PFSK-1 (cell line): Measurements from ENCODE around the gene SPOCD1.

ENCODE experiments used
- FOXP2 ChIP-seq: optimal IDR thresholded peaks from 2 replicates; pipeline ENCODE3; 2011; ENCODE audit warnings: borderline replicate concordance, control low read depth, inconsistent platforms; ENCODE audit not compliant: insufficient read depth; ENCODE audit errors: extremely low read length, extremely low read depth
- POLR2AphosphoS5 ChIP-seq: IDR thresholded peaks from 2 replicates; pipeline ENCODE4 v1.6.1; 2012; ENCODE audit warnings: low read depth, mild to moderate bottlenecking, control low read depth, low read length, moderate library complexity
- SIN3A ChIP-seq: IDR thresholded peaks from 2 replicates; pipeline ENCODE4 v1.6.1; 2012; ENCODE audit warnings: mild to moderate bottlenecking, low read length, moderate library complexity, borderline replicate concordance; ENCODE audit not compliant: insufficient read depth
- TAF1 ChIP-seq: IDR thresholded peaks from 2 replicates; pipeline ENCODE4 v1.6.1; 2012; ENCODE audit warnings: low read length, control low read depth, borderline replicate concordance; ENCODE audit not compliant: insufficient read depth
- TF ChIP-seq, protein P1 (sequence below), 2 experiments: IDR thresholded peaks; 2 replicates each; pipeline versions ENCODE4 v1.6.1 to v1.8.0; 2011 to 2012; ENCODE audit warnings: low read depth in 2 of 2, low read length in 2 of 2, control low read depth in 1 of 2, inconsistent platforms in 1 of 2, mild to moderate bottlenecking in 1 of 2, moderate library complexity in 1 of 2; ENCODE audit not compliant: insufficient read depth in 1 of 2

DNA sequence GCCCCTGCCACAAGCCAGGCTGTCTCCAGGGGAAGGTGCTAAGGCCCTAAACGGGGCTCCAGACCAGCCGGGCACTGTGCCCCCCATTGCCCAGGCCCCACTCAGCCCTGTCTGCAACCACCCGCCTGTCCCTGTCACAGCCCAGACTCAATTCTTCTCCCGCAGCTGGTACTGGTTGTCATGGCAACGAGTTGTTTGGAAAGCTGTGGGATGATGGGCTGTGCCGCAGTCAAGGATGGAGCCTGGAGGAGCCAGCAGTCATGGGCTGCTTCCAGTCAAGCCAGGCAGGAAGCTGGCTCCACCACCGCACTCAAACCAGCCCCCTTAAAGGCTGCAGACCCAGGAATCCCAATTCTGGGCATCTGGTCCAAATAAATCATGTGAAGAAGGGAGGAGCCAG, 4.2 kb downstream of the SPOCD1 start:
- no peak for TF ChIP-seq POLR2AphosphoS5
- no peak for TF ChIP-seq SIN3A
- TF ChIP-seq TAF1: no peak
- TF ChIP-seq, protein P1, sequence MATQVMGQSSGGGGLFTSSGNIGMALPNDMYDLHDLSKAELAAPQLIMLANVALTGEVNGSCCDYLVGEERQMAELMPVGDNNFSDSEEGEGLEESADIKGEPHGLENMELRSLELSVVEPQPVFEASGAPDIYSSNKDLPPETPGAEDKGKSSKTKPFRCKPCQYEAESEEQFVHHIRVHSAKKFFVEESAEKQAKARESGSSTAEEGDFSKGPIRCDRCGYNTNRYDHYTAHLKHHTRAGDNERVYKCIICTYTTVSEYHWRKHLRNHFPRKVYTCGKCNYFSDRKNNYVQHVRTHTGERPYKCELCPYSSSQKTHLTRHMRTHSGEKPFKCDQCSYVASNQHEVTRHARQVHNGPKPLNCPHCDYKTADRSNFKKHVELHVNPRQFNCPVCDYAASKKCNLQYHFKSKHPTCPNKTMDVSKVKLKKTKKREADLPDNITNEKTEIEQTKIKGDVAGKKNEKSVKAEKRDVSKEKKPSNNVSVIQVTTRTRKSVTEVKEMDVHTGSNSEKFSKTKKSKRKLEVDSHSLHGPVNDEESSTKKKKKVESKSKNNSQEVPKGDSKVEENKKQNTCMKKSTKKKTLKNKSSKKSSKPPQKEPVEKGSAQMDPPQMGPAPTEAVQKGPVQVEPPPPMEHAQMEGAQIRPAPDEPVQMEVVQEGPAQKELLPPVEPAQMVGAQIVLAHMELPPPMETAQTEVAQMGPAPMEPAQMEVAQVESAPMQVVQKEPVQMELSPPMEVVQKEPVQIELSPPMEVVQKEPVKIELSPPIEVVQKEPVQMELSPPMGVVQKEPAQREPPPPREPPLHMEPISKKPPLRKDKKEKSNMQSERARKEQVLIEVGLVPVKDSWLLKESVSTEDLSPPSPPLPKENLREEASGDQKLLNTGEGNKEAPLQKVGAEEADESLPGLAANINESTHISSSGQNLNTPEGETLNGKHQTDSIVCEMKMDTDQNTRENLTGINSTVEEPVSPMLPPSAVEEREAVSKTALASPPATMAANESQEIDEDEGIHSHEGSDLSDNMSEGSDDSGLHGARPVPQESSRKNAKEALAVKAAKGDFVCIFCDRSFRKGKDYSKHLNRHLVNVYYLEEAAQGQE (IDR thresholded peaks at IDR 0.05; ENCODE audit: insufficient read depth in 1 of 2, low read depth in 2 of 2, low read length in 2 of 2): no peak
- TF ChIP-seq FOXP2: no peak
